IPS DF 4.7 (cell line): ENCODE data around the gene LDLRAD3.

ENCODE experiments used
- DNase-seq: peaks from one replicate; pipeline ENCODE4 v3.0.0-alpha.2; 2013; ENCODE audit warnings: low spot score; ENCODE audit errors: extremely low read depth

The LDLRAD3 gene

DNA sequence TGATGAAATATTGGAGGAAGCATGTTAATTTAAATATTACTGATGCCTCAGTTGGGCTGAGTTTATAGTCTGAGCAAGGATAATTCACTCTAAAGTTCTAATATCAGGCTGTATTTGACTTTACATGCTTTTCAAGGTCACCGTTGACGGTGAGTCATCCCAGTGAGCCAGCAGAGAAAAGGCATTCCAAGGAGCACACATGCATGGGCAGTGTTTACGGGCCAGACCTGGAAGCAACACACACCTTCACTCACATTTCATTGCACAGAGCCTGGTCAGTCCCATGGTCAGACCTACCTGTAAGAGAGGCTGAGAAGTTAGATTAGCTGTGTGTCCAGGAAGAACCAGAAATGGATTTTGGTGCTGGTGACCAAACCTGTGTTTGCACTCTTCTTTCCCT lies 291.9 kb downstream of the LDLRAD3 start:
- no peak for DNase-seq

DNA sequence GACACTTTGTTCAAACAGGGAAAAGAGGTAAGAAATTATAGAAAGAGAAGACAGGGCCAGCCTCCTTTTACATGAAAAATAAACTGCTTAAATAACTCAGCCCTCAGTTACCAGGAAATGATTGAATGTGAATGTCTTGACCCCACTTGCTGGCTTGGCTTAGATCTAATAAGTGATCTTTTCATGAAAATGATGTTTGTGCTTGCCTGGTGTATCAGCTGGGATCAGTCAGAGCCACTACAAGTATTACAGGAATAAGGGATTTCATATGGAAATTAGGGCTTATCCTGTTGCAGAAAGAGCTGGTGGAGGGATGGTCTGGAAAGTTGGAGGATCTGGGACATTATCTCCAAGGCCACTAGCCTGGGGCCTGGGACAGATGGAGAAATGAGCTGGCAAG lies 293.5 kb downstream of the LDLRAD3 start:
- no peak for DNase-seq

DNA sequence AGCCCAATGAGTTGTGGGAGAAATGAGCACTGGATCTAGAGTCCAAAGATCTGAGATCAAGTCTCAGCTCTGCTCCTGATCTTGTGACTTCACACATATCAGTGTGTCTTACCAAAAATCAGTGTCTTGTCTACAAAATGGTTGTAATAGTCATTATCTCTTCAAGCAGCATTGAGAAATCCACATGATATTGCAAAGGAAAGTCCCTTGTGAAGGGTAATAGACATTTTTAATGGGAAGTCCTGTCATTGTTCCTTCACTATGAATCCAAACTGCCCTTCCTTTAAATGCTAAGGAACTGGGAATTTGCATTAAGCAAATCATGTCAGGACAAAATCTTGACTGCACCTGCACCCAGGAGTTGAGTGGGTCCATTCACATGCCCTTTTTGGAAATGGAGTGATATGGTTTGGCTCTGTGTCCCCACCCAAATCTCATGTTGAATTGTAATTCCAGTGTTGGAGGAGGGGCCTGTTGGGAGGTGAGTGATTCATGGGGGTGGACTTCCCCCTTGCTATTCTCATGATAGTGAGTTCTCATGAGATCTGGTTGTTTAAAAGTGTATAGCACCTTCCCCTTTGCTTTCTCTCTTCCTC lies 294.3 kb downstream of the LDLRAD3 start:
- DNase-seq = no peak

DNA sequence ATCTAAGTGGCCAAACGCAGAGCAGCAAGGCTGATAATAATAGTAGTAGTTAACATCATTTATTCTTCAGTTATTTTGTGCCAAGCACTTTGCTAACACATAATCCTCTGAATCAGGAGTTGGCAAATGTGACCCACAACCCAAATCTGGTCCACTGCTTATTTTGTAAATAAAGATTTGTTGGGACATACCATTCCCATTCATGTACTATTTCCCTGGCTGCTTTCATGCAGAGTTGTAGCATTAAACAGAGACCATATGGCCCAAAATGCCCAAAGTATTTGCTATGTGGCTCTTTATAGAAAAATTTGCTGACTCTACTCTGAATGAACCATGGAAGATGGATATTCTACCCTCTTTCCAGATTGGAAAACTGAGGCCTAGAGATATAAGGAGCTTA lies 295.0 kb downstream of the LDLRAD3 start:
- no peak for DNase-seq

DNA sequence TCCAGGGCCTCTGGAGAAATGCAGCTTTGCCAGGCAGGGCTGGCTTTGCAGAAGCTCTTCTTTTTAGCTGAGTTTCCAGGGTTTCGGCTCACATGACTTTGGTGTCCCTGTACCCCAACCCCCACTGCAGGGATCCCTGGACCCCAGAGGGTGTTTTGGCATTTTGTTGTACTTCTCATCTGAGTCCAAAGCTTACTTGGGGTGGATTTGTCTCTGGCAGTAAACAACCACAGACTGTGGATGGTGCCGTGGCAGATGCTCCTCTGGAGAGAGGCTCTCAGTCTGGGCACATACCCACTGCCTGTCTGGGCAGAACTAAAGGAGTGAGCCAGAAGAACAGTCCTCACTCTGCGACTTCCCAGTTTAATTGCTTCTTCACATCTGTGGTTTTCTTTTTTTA lies 295.8 kb downstream of the LDLRAD3 start:
- DNase-seq = no peak

DNA sequence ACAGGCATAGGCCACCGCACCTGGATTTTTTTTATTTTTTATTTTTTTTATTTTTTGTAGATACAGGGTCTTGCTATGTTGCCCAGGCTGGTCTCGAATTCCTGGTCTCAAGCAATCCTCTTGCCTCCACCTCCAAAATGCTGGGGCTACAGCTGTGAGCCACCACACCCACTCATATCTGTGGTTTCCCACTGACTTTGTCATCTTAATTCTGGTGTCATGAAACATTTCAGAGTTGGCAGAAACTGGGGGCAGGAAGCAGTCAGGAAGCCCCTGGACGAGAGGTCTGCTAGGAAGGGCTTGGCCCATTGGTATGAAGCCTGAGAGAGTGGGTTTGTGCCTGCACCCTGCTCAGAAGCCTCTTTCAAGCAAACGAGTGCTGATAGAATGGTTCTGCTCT lies 296.3 kb downstream of the LDLRAD3 start:
- DNase-seq = no peak

DNA sequence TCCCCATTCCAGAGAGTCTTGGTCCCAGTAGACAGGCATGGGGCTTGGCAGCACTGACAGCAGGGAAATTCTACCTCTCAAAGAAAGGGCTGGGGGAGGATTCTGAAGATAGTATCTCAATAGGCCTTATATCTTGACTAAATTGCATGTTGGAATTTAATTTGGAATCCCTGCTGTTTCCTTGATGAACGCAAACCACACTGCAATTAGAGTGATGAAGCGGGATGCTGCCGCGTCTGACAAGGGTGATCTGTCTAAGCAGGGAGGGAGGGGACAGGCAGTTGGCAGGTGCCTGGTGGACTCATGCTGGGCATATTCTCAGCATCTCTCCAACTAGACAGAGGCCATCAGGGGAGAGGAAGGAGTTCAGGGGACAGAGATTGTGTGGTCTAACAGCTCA lies 296.9 kb downstream of the LDLRAD3 start:
- no peak for DNase-seq

DNA sequence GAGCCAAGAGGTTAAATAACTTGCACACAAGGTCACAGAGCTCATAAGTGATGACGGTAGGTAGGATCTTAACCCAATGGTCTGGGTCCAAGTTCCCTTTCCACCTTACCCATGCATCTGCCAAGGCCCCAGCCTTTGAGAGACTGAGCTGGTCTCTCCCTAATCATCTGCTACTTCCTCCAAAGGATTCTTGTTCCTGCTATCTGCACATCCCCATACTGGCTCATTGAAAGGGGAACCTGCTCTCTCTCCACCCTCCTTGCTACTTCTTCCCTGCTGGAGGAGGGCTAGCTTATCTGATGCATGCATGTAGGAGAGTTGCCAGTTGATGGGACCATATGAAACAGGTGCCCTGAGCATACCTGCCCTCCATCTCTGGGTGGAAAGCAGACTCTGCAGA lies 297.6 kb downstream of the LDLRAD3 start:
- DNase-seq = no peak

DNA sequence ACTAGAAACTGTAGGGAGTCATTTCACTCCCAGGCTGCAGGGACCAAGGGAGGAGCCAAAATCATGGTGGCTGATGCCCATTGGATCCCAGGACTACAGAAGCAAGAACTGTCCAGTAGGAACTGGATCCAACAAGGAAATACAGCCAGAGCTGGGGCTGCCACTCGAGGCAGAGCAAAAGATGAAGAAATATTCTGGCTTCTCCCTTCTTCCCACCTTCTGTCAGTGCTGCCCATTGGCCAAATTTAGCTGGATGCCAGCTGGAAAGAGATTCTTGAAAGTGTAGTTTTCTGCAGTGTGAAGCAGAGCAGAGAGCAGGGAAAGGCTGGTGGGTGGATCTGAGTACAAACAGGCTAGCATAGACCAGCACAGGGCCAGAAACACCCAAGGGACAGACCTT lies 299.8 kb downstream of the LDLRAD3 start:
- DNase-seq = no peak

DNA sequence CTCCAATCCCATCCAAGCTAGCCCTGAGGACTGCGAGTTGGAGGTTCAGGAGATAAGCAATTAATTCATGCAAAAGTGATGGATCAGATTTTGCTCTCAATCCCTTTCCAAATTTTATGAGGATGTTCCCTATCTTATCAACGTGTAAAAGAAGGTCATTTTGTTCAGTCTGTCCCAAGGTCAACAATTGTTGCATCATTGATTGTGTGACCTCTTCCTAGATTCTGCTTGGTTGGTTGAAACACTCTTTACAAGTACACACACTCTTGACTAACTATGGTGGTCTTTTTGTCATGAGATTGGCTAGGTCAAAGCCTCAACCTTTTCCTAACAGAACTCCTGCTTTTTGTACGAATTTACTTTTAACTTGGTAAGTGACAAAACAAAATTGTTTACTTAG lies 303.6 kb downstream of the LDLRAD3 start:
- no peak for DNase-seq

DNA sequence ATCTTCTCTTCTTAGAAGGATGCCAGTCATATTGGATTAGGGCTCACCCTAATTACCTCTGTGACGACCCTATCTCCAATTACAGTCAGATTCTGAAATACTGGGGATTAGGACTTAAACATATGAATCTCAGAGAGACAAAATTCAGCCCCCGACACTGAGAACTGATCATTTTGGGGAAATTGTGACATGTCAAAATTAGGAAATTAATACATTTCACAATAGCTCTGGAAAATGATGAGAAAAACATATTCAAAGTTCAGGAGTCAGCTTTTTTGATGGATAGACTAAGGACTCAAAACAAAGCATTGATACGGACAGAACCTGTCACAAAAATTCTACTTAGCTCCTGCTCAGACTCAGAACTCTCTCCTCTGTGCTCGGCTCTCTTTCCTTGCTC lies 304.6 kb downstream of the LDLRAD3 start:
- no peak for DNase-seq

DNA sequence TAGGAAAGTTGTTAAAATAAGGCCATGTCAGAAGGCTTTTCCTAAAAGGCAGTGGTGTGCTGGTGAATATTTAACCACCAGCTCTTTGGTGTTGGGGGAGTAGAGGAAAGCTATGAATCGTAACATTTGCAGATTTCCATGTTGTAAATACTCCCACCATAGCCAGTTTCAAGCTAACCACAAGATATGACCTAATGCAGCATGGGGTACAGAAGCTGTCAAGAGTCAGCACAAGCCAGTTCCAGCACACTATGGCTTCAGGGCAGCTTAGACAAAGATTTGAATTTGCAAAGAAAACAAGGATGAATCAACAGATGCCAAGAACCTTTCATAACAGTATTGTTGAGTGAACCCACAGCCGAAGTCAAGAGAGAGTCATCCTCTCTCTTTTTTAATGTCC lies 305.4 kb downstream of the LDLRAD3 start:
- DNase-seq = no peak

DNA sequence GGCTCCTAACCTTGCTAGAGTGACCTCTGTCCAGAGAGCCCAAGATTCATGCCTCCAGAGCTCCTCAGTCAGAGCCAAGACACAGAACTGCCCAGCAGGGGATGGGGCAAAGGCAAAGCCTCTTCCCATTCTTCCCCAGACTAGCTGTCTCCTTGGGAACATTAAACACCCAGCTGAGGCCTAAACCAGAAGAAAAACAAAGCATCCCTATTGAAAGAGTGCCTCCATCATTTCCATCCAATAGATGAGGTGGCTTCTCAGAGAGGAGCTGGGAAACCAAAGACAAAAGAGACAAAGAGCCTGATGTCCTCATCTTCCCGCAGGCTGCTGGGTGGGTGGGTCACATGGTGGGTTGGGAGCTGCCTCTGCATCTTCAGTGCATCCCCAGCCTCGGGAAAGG lies 308.0 kb downstream of the LDLRAD3 start:
- DNase-seq = no peak

DNA sequence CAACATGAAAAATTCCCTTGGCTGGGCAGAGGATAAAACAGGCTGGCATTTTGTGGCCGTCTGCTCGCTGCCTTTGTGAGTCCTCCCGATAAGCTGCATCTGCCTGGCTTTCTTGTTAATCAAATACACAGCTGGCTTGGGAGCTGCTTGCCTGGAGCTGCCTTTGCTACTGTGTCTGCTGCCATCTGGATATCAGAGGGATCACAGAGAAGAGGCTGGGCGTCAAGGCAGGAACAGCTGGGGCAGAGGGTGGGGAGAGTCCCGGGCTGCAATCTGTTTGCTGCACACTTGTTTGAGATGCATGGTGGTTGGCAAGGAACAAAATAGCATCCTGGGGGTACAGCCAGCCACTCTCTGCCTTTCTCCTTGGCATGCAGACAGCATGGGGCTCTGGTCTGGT lies 309.4 kb downstream of the LDLRAD3 start:
- no peak for DNase-seq

DNA sequence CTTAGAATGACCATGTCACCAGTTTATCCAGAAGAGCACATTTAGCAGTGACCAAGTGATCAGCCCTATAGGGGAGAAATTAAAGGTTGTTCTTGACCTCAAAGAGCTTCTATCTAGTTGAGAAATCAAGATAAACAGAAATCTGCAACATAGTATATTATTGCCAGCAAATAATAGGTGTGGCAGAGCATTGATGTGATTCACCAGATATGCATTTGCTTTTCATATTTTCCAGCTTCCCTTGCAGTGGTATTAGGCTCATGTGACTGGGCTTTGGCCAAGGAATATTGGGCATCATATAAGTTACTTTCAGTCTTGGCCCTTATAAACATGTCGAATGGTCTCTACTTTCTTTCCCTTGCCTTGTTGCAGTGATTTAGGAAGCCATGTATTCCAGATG lies 310.9 kb downstream of the LDLRAD3 start:
- DNase-seq = no peak

DNA sequence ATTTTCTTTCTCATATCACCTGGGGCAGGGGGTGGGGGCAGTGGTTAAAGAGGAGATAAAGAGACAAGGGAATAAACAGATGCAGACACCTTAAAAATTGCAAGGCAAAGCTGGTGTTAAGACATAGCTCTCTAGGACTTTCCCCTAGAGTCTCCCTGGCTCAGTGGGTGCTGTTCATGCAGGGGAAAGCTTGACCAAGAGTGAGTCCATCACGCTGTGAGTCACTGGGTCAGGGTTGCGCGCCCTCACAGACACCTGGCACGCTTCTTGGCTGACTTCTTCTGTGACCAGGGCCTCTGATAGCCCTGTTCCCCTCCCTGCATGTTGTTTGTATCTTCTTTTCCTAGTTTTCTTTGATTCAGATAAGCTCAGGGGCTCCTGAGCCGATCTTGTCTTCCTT lies 313.5 kb downstream of the LDLRAD3 start:
- no peak for DNase-seq

DNA sequence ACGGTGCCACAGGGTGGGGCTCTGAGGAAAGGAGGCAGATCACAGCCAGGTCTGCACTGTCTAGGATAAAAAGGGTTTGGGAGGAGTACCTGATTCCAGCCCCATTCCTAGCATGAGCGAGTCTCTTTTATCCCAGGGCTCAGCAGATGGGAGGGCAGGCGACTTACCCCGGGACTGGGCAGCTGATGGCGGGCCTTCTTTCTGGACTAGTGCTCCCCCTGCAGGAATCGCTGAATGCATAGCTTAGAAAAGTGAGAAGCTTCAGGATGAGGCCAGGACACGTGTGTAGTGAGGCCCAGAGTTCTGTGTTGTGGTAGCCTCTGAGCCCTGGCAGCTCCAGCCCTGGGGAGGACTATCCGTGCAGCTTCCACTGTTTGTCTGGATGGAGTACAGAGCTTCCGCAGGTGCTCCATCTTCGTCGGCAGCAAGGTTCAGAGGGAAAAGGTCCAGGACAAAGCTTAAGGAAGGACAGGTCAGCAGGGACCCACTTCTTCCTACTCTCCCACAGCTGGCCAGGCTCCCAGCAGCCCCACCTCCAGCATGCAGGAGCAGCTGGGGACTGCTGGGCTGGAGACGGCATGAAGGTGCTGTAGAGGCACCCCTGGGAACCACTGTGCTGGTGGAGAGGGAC lies 315.0 kb downstream of the LDLRAD3 start:
- peak; percentile 28 for DNase-seq

DNA sequence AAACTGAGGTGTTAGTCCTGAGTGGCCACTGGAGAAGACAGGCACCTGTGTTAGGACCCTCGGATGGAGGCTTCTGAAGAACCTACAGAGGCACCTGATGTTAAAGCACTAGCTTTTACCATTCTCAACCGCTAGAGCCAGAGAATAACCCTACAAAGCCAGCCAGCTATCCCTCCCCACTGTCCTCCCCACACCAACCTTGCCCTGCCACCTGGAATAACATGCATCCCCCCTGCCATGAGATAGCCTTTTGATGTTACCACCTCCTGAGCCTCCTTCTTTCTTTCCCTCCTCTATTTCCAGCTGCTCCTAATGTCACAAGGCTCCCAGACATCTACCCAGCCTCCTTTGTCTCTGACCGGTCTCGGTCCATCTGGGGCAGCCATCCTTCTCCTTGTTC lies 317.2 kb downstream of the LDLRAD3 start:
- DNase-seq = no peak

DNA sequence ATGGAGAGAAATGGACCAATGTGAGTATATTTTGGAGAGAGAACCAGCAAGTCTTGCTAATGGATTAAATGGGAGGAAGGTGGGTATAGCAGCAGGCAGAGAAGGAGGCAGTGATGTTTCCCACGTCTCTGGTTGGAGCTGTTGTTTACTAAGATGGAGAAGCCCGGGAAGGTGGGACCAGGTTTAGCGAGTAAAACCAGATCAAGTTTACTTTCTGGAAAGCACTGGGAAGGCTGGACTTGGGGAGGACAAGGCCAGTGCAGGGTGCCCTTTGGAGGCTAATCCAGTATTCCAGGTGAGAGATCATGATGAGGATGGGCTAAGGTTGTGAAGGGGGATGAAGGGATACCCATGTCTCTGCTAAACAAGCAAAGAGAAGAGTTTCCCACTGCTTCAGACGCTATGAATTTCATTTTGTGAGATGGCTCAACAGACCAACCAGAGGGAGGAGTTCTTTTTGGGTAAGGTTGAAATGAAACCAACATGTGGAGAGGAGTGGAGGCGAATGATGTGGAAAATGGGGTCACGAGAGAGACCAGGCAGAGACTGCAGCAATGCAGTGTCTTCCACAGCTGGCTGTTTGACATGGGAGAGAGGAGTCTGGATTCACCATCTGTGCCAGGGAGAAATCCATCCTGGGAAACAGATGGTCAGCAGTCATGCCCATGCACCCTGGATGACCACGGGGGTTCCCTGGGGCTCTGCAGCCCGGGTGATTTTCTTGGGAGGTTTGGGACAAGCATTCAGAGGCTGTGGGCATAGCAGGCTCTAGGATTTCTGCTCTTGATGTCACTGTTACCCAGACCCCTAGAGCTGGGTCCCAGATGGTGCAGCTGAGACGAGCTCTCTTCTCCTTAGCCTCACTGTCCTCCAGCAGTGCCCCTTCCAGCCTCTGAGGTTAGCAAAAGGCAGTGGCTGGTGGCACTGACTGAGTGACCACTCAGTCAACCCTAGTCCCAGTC lies 320.4 kb downstream of the LDLRAD3 start:
- no peak for DNase-seq

DNA sequence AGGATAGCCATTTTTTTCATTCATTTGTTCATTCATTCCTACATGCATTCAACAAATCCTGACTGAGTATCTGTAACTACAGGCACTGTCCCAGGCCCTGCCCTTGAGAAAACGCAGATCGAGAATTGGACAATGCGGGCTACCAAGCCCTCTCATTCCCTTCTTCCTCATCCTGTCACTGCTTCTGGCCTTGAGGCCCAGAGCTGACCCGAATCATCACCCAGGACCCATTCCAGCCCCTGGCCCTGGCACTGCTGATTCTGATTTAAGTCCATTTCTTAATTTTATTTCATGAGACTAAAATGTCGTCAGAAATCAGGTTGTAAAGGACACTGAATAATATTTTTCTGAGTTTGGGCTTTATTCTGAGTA lies 321.1 kb downstream of the LDLRAD3 start:
- DNase-seq = no peak

DNA sequence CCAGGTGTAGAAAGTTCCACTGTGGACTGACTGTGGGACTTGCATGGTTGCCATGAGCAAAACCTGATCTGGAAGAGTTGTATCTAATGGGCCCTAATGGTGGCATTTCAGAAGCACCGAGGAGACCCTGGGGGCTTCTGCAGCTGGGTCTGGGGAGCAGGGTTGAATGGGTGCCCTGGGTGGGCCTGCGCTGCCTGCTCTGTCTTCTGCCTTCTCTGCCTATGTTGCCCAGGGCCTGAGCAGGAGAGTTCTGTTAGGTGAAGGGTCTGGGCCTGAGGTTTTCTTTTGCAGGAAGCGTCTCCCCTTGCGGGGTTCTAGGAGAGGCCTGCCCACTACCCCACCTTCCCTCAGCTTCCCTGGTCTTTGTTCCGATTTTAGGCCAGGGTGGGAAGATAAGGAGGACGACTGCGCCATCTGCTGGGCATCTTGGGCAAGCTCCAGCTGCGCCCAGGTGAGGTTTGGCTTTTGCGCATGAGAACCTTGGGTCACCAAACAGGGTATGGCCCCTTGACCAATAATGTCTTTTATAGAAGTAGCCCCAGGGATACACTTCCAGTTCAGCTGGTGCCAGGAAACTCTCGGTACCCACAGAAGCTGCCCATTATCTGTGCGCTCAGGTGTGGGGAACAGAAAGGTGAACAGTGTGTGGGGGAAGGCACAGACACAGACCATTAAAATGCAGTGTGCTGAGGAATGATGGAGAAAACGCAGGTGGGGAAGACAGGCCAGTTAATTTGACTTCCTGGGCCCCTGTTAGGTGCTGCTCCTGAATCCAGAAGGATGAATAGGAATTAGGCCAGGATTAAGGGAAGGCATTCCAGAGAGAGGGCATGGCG lies 322.1 kb downstream of the LDLRAD3 start:
- peak; percentile 66 for DNase-seq

DNA sequence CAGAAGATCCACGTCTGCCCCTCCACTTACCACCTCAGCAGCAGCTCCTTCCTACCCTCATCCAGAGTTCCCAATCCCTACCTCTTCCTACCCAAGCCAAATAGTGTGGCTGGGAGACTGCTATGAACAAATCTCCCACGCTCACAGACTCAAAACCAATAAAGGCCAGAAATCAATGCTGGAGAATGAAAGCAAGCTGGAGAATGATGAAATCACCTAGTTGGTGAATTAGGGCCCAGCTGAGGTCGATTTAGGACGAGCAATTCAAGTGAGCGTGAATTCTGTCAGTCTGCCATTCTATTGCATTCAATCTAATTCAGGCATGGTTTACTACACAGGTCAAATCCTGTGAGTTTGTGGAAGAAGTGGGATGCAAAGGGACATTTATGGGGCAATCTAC lies 322.9 kb downstream of the LDLRAD3 start:
- no peak for DNase-seq
